GM19397 (cell line): ENCODE data around the gene ZFP91.

Experiments used
- ATAC-seq: cut with Tn5 transposase; IDR thresholded peaks from one replicate; pipeline ENCODE4 v1.9.1; 2021; ENCODE audit warnings: mild to moderate bottlenecking, moderate library complexity; ENCODE audit not compliant: unreplicated experiment

ZFP91 gene

GRCh38 chr11:58628446-58628845, 49.6 kb downstream of the ZFP91 start:
- no peak for ATAC-seq

- ATAC-seq, result no peak
These were observed 51.0 kb downstream of the ZFP91 start for GRCh38 chr11:58629857-58630256.

GRCh38 chr11:58631378-58631777, 52.5 kb downstream of the ZFP91 start:
- ATAC-seq, result no peak

DNA sequence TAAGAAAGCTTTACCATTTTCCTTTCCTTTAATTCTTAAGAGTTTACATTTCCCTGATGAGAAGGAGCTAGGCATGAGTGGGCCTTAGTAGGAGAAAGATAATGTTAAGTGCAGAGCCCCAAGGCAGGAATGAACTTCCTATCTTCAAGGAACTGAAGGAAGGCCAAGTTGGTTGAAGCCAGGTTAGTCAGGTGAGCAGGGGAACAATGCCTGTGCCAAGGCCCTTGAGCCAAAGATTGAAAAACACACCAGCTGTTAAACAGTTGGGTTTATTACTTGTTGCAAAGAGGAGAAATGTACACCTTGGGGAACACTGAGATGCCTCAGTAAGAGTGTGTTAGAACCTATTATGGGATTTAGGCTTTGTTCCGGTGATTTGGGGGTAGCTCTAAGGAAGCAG, 53.6 kb downstream of the ZFP91 start:
- ATAC-seq, result no peak

- no peak for ATAC-seq
These were observed 57.7 kb downstream of the ZFP91 start for GRCh38 chr11:58636587-58636986.

- ATAC-seq, result no peak
These were observed 58.5 kb downstream of the ZFP91 start for GRCh38 chr11:58637371-58637770.

DNA sequence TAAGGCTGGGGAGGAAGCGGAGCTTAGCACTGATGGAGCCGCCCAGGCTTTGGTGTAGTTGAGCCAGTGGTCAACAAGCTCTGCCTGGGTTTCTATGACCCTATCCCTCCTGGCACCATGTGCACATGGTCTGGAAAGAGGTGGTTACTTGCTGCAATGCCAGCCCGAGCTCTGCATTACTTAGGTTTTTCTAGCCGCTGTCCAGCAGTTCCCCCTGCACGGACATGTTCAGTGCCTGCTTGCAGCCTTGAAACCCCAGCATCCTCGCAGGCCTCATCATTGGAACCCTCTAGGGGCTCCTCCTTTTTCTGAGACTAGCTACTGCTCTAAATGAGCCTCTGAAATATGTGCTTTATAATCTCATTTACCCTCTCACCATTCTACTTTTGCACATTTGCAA, 60.2 kb downstream of the ZFP91 start:
- no peak for ATAC-seq

DNA sequence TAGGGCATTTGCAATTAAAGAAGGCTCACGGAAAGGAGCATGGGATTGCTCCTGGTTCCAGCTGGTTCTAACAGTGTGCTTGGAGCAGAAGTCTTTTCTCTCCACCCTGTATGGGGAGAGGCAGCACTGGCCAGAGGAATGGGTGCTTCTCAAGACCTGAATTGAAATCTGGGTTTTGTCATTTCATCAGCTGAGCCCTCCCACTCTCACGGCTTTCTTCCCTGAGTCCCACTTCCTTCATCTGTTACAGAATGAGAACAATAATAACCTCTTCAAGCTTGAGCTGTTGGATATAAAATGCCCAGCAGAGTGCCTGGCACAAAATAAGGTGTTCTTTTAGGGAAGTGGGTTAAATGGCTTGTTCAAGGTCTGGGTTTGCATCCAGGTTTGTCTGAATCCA, 60.8 kb downstream of the ZFP91 start:
- ATAC-seq, result no peak

DNA sequence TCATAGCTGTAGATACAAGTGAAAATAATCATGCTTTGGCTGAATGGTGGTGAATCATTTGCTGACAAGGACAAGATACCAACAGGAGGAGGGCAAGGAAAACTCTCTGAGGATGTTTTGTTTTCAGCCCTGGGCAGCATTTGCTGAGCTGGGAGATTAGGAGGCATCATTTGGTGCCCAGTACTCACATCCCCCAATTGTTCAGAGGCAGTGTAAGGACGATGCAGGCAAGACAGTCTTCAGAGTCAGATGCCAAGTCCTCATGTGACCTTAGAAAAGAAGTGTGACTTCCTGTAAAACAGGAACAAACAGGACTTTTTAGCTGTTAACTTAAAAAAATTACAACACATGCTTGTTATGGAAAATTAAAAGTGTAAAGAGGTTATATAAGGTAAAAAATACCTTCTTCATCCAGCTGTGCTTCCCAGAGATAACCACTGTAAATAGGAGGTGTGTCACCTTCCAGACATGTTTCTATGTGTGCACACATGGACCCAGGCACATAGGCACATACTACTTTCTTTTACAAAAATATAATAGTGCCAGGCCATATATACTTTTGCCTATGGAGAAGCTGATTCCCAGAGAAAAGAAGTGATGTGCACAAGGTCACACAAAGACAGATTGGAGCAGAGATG, 61.6 kb downstream of the ZFP91 start:
- ATAC-seq, result no peak

- no peak for ATAC-seq
These were observed 62.5 kb downstream of the ZFP91 start for GRCh38 chr11:58641341-58641740.

DNA sequence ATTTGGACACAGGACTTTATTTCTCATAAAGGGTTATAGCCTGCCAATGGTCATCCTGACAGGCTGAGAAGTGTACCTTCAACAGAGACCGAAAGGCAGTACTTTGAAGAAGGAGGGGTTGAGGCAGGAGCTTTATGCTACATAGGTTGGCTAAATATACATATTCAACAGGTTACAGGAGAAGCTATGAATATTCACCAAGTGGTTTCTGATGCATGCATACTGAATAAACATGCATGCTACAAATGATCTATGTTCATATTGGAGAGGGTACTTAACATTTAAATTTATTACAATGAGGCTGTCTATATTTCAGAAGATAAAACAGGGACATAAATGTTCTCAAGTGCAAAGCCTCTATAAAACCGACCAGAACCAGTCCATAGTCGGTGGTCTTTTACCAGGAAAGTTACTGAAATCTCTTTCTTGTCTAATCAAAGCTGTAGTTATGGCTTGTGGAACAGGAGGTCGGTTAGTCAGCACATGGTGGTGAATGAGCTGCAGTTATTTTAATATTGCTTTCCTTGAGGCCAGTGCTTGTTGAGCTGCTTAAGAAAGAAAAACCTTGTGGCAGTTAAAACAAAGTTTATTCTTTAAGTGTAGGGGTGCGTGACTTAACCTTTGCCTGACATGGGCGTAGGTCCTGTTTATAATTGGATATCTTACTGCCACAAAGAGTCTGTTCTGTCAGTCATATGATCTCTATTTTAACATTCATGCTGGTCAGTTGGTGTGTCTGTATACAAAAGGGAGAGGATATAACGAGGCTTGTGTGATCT, 63.1 kb downstream of the ZFP91 start:
- no peak for ATAC-seq

DNA sequence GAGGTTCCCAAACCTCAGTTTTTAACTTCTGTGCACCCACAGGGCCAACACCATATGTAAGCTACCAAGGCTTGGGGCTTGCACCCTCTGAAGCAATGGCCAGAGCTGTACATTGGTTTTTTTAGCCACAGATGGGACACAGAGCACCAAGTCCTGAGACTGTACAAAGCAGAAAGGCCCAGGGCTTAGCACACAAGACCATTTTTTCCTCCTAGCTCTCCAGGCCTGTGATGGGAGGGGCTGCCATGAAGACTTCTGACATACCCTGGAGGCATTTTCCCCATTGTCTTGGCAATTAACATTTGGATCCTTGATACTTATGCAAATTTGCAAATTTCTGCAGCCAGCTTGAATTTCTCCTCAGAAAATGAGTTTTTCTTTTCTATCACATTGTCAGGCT, 67.0 kb downstream of the ZFP91 start:
- no peak for ATAC-seq

DNA sequence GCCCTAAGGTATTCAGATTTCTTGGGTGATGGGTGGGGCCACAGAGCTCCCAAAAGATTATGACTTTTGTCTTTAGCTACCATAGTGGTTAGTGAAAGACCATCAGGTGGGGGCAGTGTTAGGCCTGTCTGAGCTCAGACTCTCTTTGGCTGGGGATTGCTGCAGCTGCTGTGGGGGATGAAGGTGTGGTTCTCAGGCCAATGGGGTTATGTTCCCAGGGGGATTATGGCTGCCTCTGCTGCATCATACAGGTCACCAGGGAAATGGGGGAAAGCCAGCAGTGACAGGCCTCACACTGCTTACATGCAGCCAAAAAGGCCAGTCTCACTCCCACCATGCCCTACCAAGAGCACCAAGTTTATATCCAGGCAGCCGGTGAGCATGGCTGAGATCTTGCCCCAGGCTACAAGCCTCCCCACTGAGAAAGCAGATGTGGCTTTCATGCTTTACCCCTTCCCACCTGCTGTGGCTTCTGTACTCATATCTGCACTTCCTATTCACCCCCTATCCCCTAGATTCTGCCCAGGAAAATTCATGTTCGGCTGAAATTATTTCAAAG, 68.4 kb downstream of the ZFP91 start:
- peak; percentile 87 for ATAC-seq

- ATAC-seq, result peak; percentile 6
These were observed 69.0 kb downstream of the ZFP91 start for GRCh38 chr11:58647866-58648265.

- ATAC-seq, result no peak
These were observed 70.8 kb downstream of the ZFP91 start for GRCh38 chr11:58649623-58650022.

DNA sequence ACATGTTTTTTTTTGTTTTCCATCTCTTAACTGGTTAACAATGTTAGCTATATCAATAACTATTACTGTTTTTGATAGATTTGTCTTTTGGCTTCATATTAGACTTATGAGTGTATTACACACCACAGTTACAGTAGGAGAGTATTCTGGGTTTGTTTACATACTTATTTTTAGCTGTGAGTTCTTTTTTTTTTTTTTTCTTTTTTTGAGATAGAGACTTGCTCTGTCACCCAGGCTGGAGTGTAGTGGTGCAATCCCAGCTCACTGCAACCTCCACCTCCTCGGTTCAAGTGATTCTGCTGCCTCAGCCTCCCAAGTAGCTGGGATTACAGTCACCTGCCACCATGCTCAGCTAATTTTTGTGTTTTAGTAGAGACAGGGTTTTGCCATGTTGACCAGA, 71.6 kb downstream of the ZFP91 start:
- ATAC-seq, result no peak

- ATAC-seq, result no peak
These were observed 73.9 kb downstream of the ZFP91 start for GRCh38 chr11:58652726-58653280.

DNA sequence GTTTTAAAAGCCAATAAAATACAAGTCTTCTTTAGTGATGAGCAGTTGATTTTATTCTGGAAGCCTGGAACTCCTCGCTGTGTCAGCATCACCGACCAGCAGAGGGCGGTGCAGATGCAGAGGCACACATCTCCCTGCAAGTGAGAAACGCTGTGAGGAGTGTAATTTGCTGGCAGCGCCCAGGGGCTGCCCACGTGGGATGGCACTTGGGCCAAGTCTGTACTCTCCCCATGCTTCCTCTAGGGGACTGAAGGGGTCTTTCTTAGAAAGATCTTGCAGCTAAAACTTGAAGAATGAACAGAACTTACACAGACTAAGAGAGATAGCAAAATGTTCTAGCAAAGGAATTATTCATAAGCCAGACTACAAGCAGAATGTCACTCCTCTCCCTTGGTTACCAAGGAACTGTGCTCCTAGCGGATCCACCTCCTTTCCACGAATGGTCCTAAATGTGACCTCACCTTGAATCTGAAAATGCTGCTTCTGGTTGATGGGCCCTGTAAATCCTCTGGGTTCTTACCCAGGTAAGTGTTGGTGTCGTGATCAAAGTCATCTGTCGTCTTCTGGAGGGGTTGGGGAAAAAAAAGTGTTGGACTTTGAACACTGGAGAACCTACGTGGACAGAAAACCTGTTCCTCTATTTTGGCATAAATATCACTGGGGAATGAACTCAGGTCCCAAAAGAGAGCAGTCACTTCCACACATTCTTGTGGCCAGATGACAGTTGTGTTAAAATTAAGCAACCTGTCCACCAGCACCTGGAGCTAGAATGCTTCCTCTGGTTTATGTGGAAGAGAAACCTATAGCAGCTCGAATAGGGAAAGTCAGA, 75.4 kb downstream of the ZFP91 start:
- ATAC-seq, result peak; percentile 95

- ATAC-seq, result no peak
These were observed 76.0 kb downstream of the ZFP91 start for GRCh38 chr11:58654908-58655296.

DNA sequence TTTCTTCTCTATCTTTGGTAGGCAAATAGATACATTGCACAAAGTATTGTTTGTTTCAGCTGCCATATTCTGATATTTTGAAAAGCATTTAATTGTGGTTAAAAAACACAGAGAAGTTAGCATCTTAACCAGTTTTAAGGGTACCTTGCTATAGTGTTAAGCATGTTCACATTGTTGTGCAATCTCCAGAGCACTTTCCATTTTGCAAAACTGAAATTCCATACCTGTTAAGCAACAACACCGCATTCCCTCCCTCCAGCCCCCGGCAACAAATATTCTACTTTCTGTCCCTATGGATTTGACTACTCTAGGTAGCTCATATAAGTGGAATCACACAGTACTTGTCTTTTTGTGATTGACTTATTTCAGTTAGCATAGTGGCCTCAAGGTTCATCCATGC, 77.5 kb downstream of the ZFP91 start:
- no peak for ATAC-seq

GRCh38 chr11:58658623-58659022, 79.8 kb downstream of the ZFP91 start:
- no peak for ATAC-seq
